B cell (primary cell): Measurements from ENCODE around the gene CWF19L2. TPM values are rescaled to one million over a fixed set of nuclear protein-coding genes. Genes with fewer than 3 reads are reported as not detected.
"Not testable (repeated sequence)": the region's sequence is repeated elsewhere in the genome, so short reads cannot be mapped to it uniquely, and the experiment has no call there.

Experiments
- ATAC-seq: fragments of 200-7000 bp; cut with Tn5 transposase; one replicate; pipeline ENCODE4 v1.10.0; 2021; ENCODE audit warnings: low read depth, mild to moderate bottlenecking, moderate number of reproducible peaks, moderate library complexity
- CTCF ChIA-PET: fragments of 350-600 bp; sonication (Branson Sonifier 250); formaldehyde crosslinking; loops from one replicate; lab custom pipeline; 2021; ENCODE audit warnings: antibody characterized with exemption, inconsistent platforms; lab: Charles Lee
- POLR2A ChIA-PET: fragments of 350-600 bp; sonication (Branson Sonifier 250); formaldehyde crosslinking; loops from one replicate; lab custom pipeline; 2021; ENCODE audit warnings: antibody characterized with exemption; lab: Charles Lee
- DNase-seq: peaks from one replicate; pipeline ENCODE4 v3.0.0; 2013
- H2AFZ ChIP-seq: 2 replicates; pipeline ENCODE4 v1.6.1; 2012; ENCODE audit warnings: mild to moderate bottlenecking, low read depth, low read length; ENCODE audit not compliant: insufficient read depth, poor library complexity, severe bottlenecking
- H3K27ac ChIP-seq, 2 donors: 1 replicate in 1 of 2; 2 replicates in 1 of 2; pipeline ENCODE4 v1.5.1; 2012 to 2013; ENCODE audit warnings: low read length in 2 of 2, mild to moderate bottlenecking in 2 of 2, moderate library complexity in 1 of 2
- H3K27me3 ChIP-seq, 4 experiments: fragments of 200-600 bp in 1 of 4; sonication (generic) in 1 of 4; replicated peaks in 1 of 4; 1 replicate in 2 of 4; 2 replicates in 2 of 4; pipeline versions ENCODE4 v1.6.1 to v1.7.0; 2013 to 2016; ENCODE audit warnings: low read length in 3 of 4, mild to moderate bottlenecking in 2 of 4, mixed read lengths in 1 of 4, moderate library complexity in 1 of 4; ENCODE audit not compliant: insufficient read depth in 4 of 4, control insufficient read depth in 3 of 4; ENCODE audit errors: control extremely low read depth in 1 of 4
- H3K36me3 ChIP-seq, 2 experiments: replicated peaks in 1 of 2; 1 replicate in 1 of 2; 2 replicates in 1 of 2; pipeline versions ENCODE4 v1.6.1 to v1.7.1; 2013; ENCODE audit warnings: low read length in 1 of 2; ENCODE audit not compliant: insufficient read depth in 2 of 2, control insufficient read depth in 1 of 2; ENCODE audit errors: control extremely low read depth in 1 of 2, extremely low read depth in 1 of 2
- H3K4me1 ChIP-seq, 2 donors: fragments of 200-600 bp in 1 of 2; sonication (generic) in 1 of 2; 1 replicate in 1 of 2; 2 replicates in 1 of 2; pipeline versions ENCODE4 v1.5.1 to v1.6.1; 2013 to 2017; ENCODE audit warnings: low read length in 2 of 2; ENCODE audit not compliant: control insufficient read depth in 2 of 2, insufficient read depth in 2 of 2
- H3K4me2 ChIP-seq: replicated peaks from 2 replicates; pipeline ENCODE3; 2012; ENCODE audit warnings: mild to moderate bottlenecking, low read depth, low read length; ENCODE audit not compliant: poor library complexity, severe bottlenecking
- H3K4me3 ChIP-seq, 5 experiments: fragments of 200-600 bp in 1 of 5; sonication (generic) in 1 of 5; 1 replicate in 3 of 5; 2 replicates in 2 of 5; pipeline versions ENCODE4 v1.5.1 to v1.7.0; 2011 to 2016; ENCODE audit warnings: low read length in 4 of 5, mild to moderate bottlenecking in 4 of 5, low read depth in 2 of 5, control low read depth in 1 of 5, moderate library complexity in 1 of 5; ENCODE audit not compliant: insufficient read depth in 1 of 5; ENCODE audit errors: control extremely low read depth in 1 of 5, extremely low read depth in 1 of 5
- H3K79me2 ChIP-seq: fragments of 200-600 bp; sonication (generic); one replicate; pipeline ENCODE4 v1.6.0; 2016; ENCODE audit warnings: low read length; ENCODE audit not compliant: control insufficient read depth, insufficient read depth
- H3K9ac ChIP-seq: fragments of 200-600 bp; sonication (generic); 2 replicates; pipeline ENCODE4 v1.6.1; 2017; ENCODE audit warnings: mild to moderate bottlenecking, low read length, moderate library complexity
- H3K9me3 ChIP-seq, 3 donors: one replicate each; pipeline versions ENCODE4 v1.6.1 to v1.7.1; 2013; ENCODE audit warnings: low read length in 2 of 3; ENCODE audit not compliant: control insufficient read depth in 2 of 3, insufficient read depth in 1 of 3; ENCODE audit errors: control extremely low read depth in 1 of 3
- H4K20me1 ChIP-seq: 2 replicates; pipeline ENCODE4 v1.6.0; 2012; ENCODE audit warnings: mild to moderate bottlenecking, low read length; ENCODE audit not compliant: insufficient read depth, control insufficient read depth, poor library complexity, severe bottlenecking
- H3K27ac Mint-ChIP-seq: one replicate; pipeline ENCODE4 v1.8.0; 2021; ENCODE audit warnings: mixed read lengths
- H3K27me3 Mint-ChIP-seq: one replicate; pipeline ENCODE4 v1.8.0; 2021; ENCODE audit warnings: mixed read lengths
- H3K4me1 Mint-ChIP-seq: one replicate; pipeline ENCODE4 v1.8.0; 2021; ENCODE audit warnings: mixed read lengths
- H3K4me3 Mint-ChIP-seq: one replicate; pipeline ENCODE4 v1.8.0; 2021; ENCODE audit warnings: mixed read lengths
- H3K9me3 Mint-ChIP-seq: one replicate; pipeline ENCODE4 v1.8.0; 2022; ENCODE audit warnings: mixed read lengths; ENCODE audit not compliant: insufficient read depth
- EZH2 ChIP-seq: IDR thresholded peaks from 2 replicates; pipeline ENCODE4 v1.6.1; 2012; ENCODE audit warnings: borderline replicate concordance, low read depth, mild to moderate bottlenecking, moderate library complexity, low read length; ENCODE audit not compliant: insufficient read depth, poor library complexity, severe bottlenecking
- WGBS: methylation state at CpG from one replicate; pipeline ENCODE4 v1.1.5; 2013; ENCODE audit warnings: missing lambda C conversion rate; ENCODE audit not compliant: insufficient coverage; 5-methylcytosine and 5-hydroxymethylcytosine counted together
- intact Hi-C: fragments of 100-400 bp; cut with micrococcal nuclease; formaldehyde crosslinking; loops from one replicate; pipeline ENCODE4 v1.10.0; 2022
- polyA plus RNA-seq: library from polyadenylated mRNA; depleted of rRNA; stranded (reverse); fragments of >200 nt; gene quantifications from 2 replicates; pipeline ENCODE4 v1.2.3, GENCODE V29; 2012
- total RNA-seq, 2 donors: library from RNA; stranded (reverse); fragments of 120-200 nt in 1 of 2; gene quantifications; 1 replicate in 1 of 2; 2 replicates in 1 of 2; pipeline versions ENCODE4 v1.2.3 to v1.2.4, GENCODE V29; 2013 to 2022
- TF ChIP-seq, protein P1 (sequence below): fragments of 200-600 bp; IDR thresholded peaks from one replicate; pipeline ENCODE4 v1.8.0; 2022; ENCODE audit warnings: antibody characterized with exemption, mild to moderate bottlenecking

The CWF19L2 gene
- total and polyA plus RNA-seq, 2 donors (not counting 1 experiment from before 2014, with no cell fraction given) = 2.4 to 44.3 TPM

- no peak for DNase-seq
- no peak overlapping the region for H3K27ac ChIP-seq
- peaks cover 0 to 4% (median 0%) of the 10 kb centered on the region in 3 donors for H3K9me3 ChIP-seq
- H3K79me2 ChIP-seq = no peaks in the 10 kb centered on the region
- peaks cover 17% of the 10 kb centered on the region for H3K9me3 Mint-ChIP-seq
- no peak overlapping the region for H3K4me3 ChIP-seq
- H3K9ac ChIP-seq = no peak overlapping the region
- no peak overlapping the region for H3K4me3 Mint-ChIP-seq
- ChIA-PET CTCF (no interaction called here), POLR2A (no interaction called here)
- H3K36me3 ChIP-seq = peaks cover 0 to 12% of the 10 kb centered on the region in 2 experiments
- TF ChIP-seq, protein P1, sequence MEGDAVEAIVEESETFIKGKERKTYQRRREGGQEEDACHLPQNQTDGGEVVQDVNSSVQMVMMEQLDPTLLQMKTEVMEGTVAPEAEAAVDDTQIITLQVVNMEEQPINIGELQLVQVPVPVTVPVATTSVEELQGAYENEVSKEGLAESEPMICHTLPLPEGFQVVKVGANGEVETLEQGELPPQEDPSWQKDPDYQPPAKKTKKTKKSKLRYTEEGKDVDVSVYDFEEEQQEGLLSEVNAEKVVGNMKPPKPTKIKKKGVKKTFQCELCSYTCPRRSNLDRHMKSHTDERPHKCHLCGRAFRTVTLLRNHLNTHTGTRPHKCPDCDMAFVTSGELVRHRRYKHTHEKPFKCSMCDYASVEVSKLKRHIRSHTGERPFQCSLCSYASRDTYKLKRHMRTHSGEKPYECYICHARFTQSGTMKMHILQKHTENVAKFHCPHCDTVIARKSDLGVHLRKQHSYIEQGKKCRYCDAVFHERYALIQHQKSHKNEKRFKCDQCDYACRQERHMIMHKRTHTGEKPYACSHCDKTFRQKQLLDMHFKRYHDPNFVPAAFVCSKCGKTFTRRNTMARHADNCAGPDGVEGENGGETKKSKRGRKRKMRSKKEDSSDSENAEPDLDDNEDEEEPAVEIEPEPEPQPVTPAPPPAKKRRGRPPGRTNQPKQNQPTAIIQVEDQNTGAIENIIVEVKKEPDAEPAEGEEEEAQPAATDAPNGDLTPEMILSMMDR = no peak
- no peak for TF ChIP-seq EZH2
- no peaks in the 10 kb centered on the region for H3K4me1 Mint-ChIP-seq
- no peak overlapping the region for H3K27ac Mint-ChIP-seq
- H3K27me3 ChIP-seq = no peaks in the 10 kb centered on the region
- no peaks in the 10 kb centered on the region for H3K4me1 ChIP-seq
- H3K4me2 ChIP-seq = no peak overlapping the region
- intact Hi-C loops = no loop called here
- no peaks in the 10 kb centered on the region for H3K27me3 Mint-ChIP-seq
- no CpG with 5 or more reads among the region's 1 CpG for WGBS
- H2AFZ ChIP-seq = no peak overlapping the region
- H4K20me1 ChIP-seq = no peaks in the 10 kb centered on the region
- no peak for ATAC-seq
Measured at GRCh38 chr11:107405260-107405659, 52.4 kb downstream of the CWF19L2 start.

DNA sequence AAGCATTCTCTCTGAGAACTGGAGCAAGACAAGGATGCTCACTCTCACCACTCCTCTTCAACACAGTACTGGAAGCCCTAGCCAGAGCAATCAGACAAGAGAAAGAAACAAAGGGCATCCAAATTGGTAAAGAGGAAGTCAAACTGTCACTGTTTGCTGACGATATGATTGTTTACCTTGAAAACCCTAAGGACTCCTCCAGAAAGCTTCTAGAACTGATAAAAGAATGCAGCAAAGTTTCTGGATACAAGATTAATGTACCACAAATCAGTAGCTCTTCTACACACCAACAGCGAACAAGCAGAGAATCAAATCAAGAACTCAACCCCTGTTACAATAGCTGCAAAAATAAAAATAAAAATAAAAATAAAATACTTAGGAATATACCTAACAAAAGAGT, 56.5 kb downstream of the CWF19L2 start:
- POLR2A ChIA-PET, H4K20me1 ChIP-seq, H3K27me3 ChIP-seq, H3K4me3 Mint-ChIP-seq, DNase-seq, H3K4me3 ChIP-seq, intact Hi-C loops, H3K79me2 ChIP-seq, H2AFZ ChIP-seq, H3K9ac ChIP-seq, CTCF ChIA-PET, H3K27me3 Mint-ChIP-seq, H3K9me3 ChIP-seq, H3K27ac Mint-ChIP-seq, H3K4me2 ChIP-seq, H3K27ac ChIP-seq, H3K4me1 Mint-ChIP-seq, H3K4me1 ChIP-seq, ATAC-seq: not testable (repeated sequence)
- peaks cover 25% of the 10 kb centered on the region for H3K9me3 Mint-ChIP-seq
- H3K36me3 ChIP-seq = peaks cover 3 to 33% of the 10 kb centered on the region in 2 experiments
- WGBS = no CpG with 5 or more reads among the region's 2 CpGs
